AG04449 (cell line): ENCODE results near the gene CES4A.

Experiments used
- CTCF ChIA-PET: fragments of 350-600 bp; formaldehyde crosslinking; extraction: SDS; loops from one replicate; lab custom pipeline; 2021; ENCODE audit warnings: antibody characterized with exemption; lab: Yijun Ruan, JAX
- POLR2A ChIA-PET: fragments of 400-600, 350-600 bp; formaldehyde crosslinking; extraction: SDS; loops from one replicate; lab custom pipeline; 2020; ENCODE audit warnings: antibody characterized with exemption, inconsistent platforms; lab: Yijun Ruan, JAX
- DNase-seq: peaks from one replicate; pipeline ENCODE4 v3.0.0-alpha.2; 2010; ENCODE audit warnings: low read depth, low spot score
- H3K4me3 ChIP-seq: 2 replicates; pipeline ENCODE4 v1.5.1; 2011; ENCODE audit warnings: low read depth, mild to moderate bottlenecking, control low read depth, low read length
- TF ChIP-seq, protein P1 (sequence below): IDR thresholded peaks from one replicate; pipeline ENCODE4 v1.5.1; 2011; ENCODE audit warnings: mild to moderate bottlenecking, moderate library complexity, low read length, control low read depth, inconsistent platforms; ENCODE audit not compliant: insufficient read depth; ENCODE audit errors: missing control alignments

Gene CES4A

DNA sequence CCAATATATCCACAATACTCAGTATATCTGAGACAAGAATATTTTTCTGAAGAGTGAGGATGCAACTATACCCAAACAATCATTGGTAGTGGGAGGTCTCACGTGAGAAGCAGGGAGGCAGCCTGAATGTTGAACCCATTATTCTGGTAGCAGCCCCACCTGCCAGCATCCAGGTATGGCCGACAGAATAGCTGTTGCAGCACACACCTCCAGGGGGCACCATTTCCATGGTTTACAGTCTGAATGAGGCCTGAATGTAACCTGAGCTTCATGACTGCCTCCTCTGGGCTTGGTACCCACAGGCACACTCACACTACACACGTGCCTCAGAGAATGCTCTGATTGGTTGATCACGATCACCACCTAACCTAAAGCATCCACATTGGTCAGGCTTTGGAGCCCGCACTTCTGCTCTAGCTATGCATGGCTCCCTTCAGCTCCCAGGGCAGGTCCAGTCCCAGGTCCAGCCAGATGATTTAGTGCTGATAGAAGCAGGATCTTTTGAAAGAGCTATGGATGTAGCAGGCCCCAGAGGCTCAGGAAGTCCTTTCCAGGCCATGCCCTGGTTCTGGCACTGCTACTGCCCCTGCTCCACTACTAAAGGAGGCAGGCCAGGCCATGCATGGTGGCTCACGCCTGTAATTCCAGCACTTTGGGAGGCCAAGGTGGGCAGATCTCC is 29.6 kb downstream of the CES4A start:
- DNase-seq, result peak; percentile 72
- H3K4me3 ChIP-seq, result no peak overlapping the region
- TF ChIP-seq, protein P1, sequence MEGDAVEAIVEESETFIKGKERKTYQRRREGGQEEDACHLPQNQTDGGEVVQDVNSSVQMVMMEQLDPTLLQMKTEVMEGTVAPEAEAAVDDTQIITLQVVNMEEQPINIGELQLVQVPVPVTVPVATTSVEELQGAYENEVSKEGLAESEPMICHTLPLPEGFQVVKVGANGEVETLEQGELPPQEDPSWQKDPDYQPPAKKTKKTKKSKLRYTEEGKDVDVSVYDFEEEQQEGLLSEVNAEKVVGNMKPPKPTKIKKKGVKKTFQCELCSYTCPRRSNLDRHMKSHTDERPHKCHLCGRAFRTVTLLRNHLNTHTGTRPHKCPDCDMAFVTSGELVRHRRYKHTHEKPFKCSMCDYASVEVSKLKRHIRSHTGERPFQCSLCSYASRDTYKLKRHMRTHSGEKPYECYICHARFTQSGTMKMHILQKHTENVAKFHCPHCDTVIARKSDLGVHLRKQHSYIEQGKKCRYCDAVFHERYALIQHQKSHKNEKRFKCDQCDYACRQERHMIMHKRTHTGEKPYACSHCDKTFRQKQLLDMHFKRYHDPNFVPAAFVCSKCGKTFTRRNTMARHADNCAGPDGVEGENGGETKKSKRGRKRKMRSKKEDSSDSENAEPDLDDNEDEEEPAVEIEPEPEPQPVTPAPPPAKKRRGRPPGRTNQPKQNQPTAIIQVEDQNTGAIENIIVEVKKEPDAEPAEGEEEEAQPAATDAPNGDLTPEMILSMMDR, result peak; percentile 81
- ChIA-PET CTCF (interaction anchor here (0.6 to 8.6 kb wide), 44 partner anchors 10 to 169 kb away, joined by 3 to 224 read pairs (median 6); partner anchors contain the start of genes B3GNT9, CBFB, FBXL8 and TRADD), POLR2A (interaction anchor here (0.5 to 1.7 kb wide), 4 partner anchors 9 to 403 kb away, joined by 3 to 6 read pairs (median 5); partner anchors contain the start of gene B3GNT9)

DNA sequence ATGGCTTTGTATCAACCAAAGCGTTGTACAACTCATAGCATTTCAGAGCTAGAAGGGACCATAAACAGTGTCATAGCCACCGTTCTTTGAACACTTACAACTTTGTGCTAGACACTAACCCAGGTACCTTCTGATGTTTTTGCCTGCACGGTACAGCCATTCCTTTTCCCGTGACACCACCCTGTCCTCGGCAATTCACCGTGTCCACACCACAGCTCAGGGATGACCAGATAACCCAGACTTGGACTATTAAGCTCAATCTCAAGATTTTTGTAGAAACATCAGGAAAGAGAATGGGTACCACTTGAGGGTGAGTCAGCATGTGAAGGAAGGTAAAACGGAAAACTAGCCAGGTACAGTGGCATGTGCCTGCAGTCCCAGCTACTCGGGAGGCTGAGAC is 30.8 kb downstream of the CES4A start:
- H3K4me3 ChIP-seq, result no peak overlapping the region

DNA sequence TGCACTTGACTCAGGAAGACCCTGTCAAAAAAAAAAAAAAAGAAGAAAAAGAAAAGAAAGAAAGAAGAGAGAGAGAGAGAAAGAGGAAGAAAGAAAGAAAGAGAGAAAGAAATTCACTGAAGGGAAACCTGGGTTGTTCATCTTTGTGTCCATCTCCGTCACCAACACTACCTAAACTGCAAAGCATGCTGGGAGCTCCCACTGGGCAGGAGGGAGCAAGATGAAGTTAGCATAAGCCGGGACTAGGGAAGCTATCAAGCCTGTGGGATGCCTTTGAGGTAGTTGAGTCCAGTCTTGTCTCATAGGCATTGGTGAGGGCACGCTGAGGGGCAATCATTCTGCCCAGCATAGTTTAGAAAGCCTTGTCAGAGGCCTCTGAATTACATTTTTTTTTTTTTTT is 32.9 kb downstream of the CES4A start:
- ChIA-PET POLR2A (interaction anchor here (1.1 to 1.6 kb wide), 2 partner anchors 80 to 129 kb away, joined by 3 to 4 read pairs; partner anchors contain the start of gene B3GNT9), CTCF (interaction anchor here (0.6 to 8.6 kb wide), 5 partner anchors 8 to 134 kb away, joined by 3 to 224 read pairs (median 8); partner anchors contain the start of genes B3GNT9, FBXL8 and TRADD)
- DNase-seq, result no peak
- TF ChIP-seq, protein P1, result no peak
- no peak overlapping the region for H3K4me3 ChIP-seq

More for the DNA sequence above, 30.8 kb downstream of the CES4A start:
- ChIA-PET CTCF (interaction anchor here (0.9 to 8.6 kb wide), 14 partner anchors 9 to 163 kb away, joined by 3 to 224 read pairs (median 10); partner anchors contain the start of genes B3GNT9, CBFB, FBXL8 and TRADD), POLR2A (no interaction called here)
- TF ChIP-seq, protein P1, result no peak
- DNase-seq, result no peak

DNA sequence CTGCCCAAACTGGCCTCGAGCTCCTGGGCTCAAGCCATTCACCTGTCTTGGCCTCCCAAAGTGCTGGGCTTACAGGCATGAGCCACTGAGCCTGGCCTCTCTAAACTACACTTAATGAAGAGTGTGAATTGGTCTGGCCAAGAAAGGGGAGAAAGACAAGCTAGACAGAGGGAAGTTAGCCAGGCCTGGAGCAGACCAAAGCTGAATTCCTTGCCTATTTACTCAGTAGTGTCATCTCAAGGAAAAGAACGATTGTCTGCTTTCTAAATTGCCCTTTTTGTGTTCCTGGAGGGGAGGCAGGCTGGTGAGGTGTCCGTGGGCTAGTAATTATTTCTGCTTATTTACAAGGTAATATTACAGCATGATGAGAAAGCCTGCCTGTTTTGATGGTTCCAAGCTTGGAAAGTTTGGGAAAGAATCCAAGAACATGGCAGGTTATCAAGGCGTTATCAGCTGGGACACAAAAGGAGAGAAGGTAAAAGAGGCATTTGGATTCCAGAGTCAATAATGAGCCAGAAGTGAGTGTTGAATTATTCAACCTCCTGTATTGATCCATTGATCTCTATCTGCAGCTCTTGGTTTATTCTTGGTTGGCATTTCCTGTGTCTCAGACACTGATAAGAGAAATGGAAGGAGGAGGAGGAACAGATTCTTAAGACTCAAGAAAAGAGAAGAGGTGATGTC is 34.3 kb downstream of the CES4A start:
- ChIA-PET CTCF (interaction anchor here (0.8 to 8.6 kb wide), 5 partner anchors 9 to 133 kb away, joined by 3 to 224 read pairs (median 8); partner anchors contain the start of genes B3GNT9, FBXL8 and TRADD), POLR2A (interaction anchor here (1.1 to 1.6 kb wide), 2 partner anchors 79 to 128 kb away, joined by 3 to 4 read pairs; partner anchors contain the start of gene B3GNT9)
- peak; percentile 31 for DNase-seq

DNA sequence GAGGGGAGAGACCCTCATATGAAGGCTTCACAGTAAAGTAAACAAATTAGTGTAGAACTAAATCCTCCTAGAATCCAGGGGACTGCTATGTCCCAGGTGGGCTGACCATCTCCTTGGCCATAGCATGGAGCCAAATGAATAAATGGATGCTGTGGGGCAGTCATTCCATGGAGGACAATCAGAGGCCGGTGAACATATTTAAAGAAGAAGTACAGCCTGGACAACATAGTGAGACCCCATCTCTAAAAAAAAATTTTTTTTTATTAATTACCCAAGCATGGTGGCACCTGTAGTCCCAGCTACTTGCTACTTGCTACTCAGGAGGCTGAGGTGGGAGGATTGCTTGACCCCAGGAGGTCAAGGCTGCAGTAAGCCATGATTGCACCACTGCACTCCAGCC is 35.3 kb downstream of the CES4A start:
- ChIA-PET POLR2A (no interaction called here), CTCF (interaction anchor here (1.3 to 8.6 kb wide), 2 partner anchors 132 kb away, joined by 6 to 224 read pairs; partner anchors contain the start of genes B3GNT9, FBXL8 and TRADD)
- DNase-seq, result no peak
- TF ChIP-seq, protein P1, result no peak
- no peak overlapping the region for H3K4me3 ChIP-seq

More for the DNA sequence above, 34.3 kb downstream of the CES4A start:
- no peak overlapping the region for H3K4me3 ChIP-seq
- TF ChIP-seq, protein P1, result no peak
